ENCODE results near the gene TEAD1. TPM values are rescaled to one million over a fixed set of nuclear protein-coding genes. Genes with fewer than 3 reads are reported as not detected.

TEAD1 gene
- total RNA-seq, 1 experiment from 2014 or later = not detected

DNA sequence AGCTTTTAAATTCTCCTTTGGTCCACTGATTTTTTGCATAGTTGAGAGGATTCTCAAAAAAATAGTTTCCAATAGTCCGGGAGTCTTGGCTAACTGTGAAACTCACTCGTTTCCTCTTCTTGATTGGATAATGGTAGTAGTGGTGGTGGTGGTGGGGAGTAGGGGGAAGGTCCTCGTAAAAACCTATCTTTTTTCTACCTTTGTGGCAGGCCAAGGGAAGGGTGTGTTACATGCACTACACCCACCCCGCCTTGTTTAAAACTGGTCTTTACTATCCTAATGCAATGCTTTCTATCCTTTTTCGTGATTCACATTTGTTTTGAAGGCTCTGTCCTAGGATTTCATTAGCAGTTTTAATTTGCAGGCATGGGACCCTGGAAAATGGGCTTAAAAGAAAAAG, 4.8 kb downstream of the TEAD1 start:
- no peak overlapping the region for H3K27ac ChIP-seq (ENCODE audit: low read length)
- H3K27me3 ChIP-seq (ENCODE audit: low read length) = no peaks in the 10 kb centered on the region
- no peaks in the 10 kb centered on the region for H3K9me3 ChIP-seq (ENCODE audit: low read length)
- H3K4me1 ChIP-seq (ENCODE audit: low read length) = no peaks in the 10 kb centered on the region
- no peaks in the 10 kb centered on the region for H3K9me2 ChIP-seq (replicated peaks; ENCODE audit: insufficient read depth, low read length)
- no peak overlapping the region for H2AFZ ChIP-seq (ENCODE audit: low read length)
- H3K36me3 ChIP-seq (ENCODE audit: insufficient read depth, low read length) = no peaks in the 10 kb centered on the region
- no peak overlapping the region for H3K4me2 ChIP-seq (ENCODE audit: low read depth, low read length, poor library complexity, severe bottlenecking)
- H3K4me3 ChIP-seq (ENCODE audit: low read length) = no peak overlapping the region
- H3K9ac ChIP-seq (ENCODE audit: low read length) = no peak overlapping the region
- no peaks in the 10 kb centered on the region for H3K79me2 ChIP-seq (ENCODE audit: low read length)
- DNase-seq = no peak
- H4K20me1 ChIP-seq (ENCODE audit: insufficient read depth, low read depth, low read length) = no peaks in the 10 kb centered on the region

DNA sequence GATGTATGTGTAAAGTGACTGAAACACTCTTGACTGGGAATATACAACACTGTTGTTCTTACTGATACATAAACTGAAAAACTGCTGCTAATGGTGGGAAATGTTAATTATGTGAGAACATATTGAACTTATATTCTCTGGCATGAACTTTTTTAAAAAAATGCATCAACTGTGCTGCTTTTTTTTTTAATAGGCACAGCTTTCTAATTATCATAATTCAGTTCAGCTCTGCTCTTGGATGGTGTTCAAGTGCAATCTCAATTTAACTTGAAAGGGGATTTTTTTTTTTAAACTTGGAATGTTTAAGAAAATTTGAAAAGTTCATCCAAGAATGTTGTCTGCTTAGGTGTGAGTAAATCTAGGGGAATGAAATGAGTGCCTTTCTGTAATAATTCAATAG, 5.2 kb downstream of the TEAD1 start:
- H4K20me1 ChIP-seq (ENCODE audit: insufficient read depth, low read depth, low read length) = no peaks in the 10 kb centered on the region
- H2AFZ ChIP-seq (ENCODE audit: low read length) = no peak overlapping the region
- no peaks in the 10 kb centered on the region for H3K4me1 ChIP-seq (ENCODE audit: low read length)
- H3K27me3 ChIP-seq (ENCODE audit: low read length) = no peaks in the 10 kb centered on the region
- no peaks in the 10 kb centered on the region for H3K9me3 ChIP-seq (ENCODE audit: low read length)
- no peak overlapping the region for H3K4me2 ChIP-seq (ENCODE audit: low read depth, low read length, poor library complexity, severe bottlenecking)
- H3K9ac ChIP-seq (ENCODE audit: low read length) = no peak overlapping the region
- no peaks in the 10 kb centered on the region for H3K36me3 ChIP-seq (ENCODE audit: insufficient read depth, low read length)
- no peak overlapping the region for H3K4me3 ChIP-seq (ENCODE audit: low read length)
- no peaks in the 10 kb centered on the region for H3K9me2 ChIP-seq (replicated peaks; ENCODE audit: insufficient read depth, low read length)
- DNase-seq = no peak
- no peak overlapping the region for H3K27ac ChIP-seq (ENCODE audit: low read length)
- H3K79me2 ChIP-seq (ENCODE audit: low read length) = no peaks in the 10 kb centered on the region

DNA sequence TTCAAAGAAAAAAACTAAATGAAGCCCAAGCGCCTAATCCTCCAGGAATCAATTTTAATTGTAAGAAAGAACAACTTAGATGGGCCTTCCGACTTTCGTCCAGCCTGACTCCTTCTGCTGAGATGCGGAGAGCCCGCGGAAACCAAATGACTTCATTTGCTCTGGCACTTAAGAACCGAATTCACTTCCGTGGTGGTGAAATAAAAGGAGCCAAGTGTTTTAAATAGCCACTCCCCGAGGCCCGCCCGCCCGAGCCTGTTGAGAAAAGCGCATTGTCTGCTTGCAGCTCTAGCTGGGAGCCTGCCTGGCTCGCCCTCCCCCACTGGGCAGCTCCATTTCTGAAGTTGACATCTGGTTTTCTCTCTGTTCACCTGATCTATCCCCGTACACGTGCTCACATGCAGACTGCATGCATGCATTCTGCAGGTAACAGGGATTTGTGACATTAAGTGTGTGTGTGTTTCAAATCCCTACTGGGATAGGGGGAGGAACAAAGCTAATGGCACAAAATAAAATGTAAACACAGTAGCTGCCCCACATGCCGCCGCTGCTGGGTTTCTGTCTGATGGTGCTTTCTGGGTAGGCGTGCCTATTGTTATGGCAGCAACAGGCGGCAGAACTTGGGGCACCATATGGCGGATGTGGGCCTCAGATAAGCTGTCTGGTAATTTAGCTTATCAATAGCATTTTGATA, 6.2 kb downstream of the TEAD1 start:
- DNase-seq = no peak
- Histone ChIP-seq H3K79me2 (ENCODE audit: low read length) (no peaks in the 10 kb centered on the region), H3K9me2 (replicated peaks; ENCODE audit: insufficient read depth, low read length) (no peaks in the 10 kb centered on the region), H3K4me3 (ENCODE audit: low read length) (no peak overlapping the region), H3K4me2 (ENCODE audit: low read depth, low read length, poor library complexity, severe bottlenecking) (no peak overlapping the region), H3K27ac (ENCODE audit: low read length) (no peak overlapping the region), H3K9ac (ENCODE audit: low read length) (no peak overlapping the region), H3K36me3 (ENCODE audit: insufficient read depth, low read length) (no peaks in the 10 kb centered on the region), H2AFZ (ENCODE audit: low read length) (no peak overlapping the region), H4K20me1 (ENCODE audit: insufficient read depth, low read depth, low read length) (no peaks in the 10 kb centered on the region), H3K27me3 (ENCODE audit: low read length) (no peaks in the 10 kb centered on the region), H3K4me1 (ENCODE audit: low read length) (no peaks in the 10 kb centered on the region), H3K9me3 (ENCODE audit: low read length) (no peaks in the 10 kb centered on the region)

DNA sequence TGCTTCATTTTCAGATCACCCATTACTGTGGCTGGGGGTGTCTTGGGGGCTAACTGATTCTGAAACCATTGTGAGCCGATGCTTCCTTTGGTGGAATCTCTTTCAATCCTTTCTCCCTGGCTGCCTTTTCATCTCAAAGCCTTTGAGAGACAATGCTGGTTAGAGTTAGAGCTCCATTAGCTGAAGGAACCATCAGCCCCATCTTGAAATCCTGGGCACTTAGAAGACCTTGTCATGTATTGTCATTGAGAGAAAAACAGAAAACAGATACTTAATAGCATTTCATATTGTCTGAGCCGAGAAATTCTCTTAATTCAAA, 6.7 kb downstream of the TEAD1 start:
- no peaks in the 10 kb centered on the region for H3K79me2 ChIP-seq (ENCODE audit: low read length)
- H3K9ac ChIP-seq (ENCODE audit: low read length) = no peak overlapping the region
- no peaks in the 10 kb centered on the region for H3K9me3 ChIP-seq (ENCODE audit: low read length)
- H3K27ac ChIP-seq (ENCODE audit: low read length) = no peak overlapping the region
- H2AFZ ChIP-seq (ENCODE audit: low read length) = no peak overlapping the region
- no peaks in the 10 kb centered on the region for H3K36me3 ChIP-seq (ENCODE audit: insufficient read depth, low read length)
- H3K27me3 ChIP-seq (ENCODE audit: low read length) = no peaks in the 10 kb centered on the region
- no peaks in the 10 kb centered on the region for H4K20me1 ChIP-seq (ENCODE audit: insufficient read depth, low read depth, low read length)
- no peaks in the 10 kb centered on the region for H3K4me1 ChIP-seq (ENCODE audit: low read length)
- no peak for DNase-seq
- H3K4me2 ChIP-seq (ENCODE audit: low read depth, low read length, poor library complexity, severe bottlenecking) = no peak overlapping the region
- H3K9me2 ChIP-seq (replicated peaks; ENCODE audit: insufficient read depth, low read length) = no peaks in the 10 kb centered on the region
- no peak overlapping the region for H3K4me3 ChIP-seq (ENCODE audit: low read length)

DNA sequence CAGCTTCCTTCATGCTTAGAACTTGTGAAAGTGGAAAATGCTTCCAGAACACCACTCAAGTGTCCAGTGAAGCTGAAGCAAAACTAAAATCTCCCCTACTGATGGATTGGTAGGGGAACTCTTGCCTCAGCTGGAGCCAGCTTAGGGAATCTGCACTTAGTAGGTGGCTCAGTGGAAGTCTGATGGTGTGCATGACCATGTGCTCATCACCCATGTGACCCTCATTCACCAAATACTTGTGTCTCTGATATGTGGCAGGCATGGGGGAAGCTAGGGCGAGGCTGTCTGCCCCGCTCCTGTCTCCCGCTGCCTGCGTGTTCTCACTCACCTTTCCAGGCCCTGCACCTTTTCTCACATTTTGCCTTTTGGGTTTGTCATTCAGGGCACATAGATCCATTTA, 7.2 kb downstream of the TEAD1 start:
- no peaks in the 10 kb centered on the region for H3K4me1 ChIP-seq (ENCODE audit: low read length)
- no peak overlapping the region for H3K4me2 ChIP-seq (ENCODE audit: low read depth, low read length, poor library complexity, severe bottlenecking)
- H3K27ac ChIP-seq (ENCODE audit: low read length) = no peak overlapping the region
- H3K79me2 ChIP-seq (ENCODE audit: low read length) = no peaks in the 10 kb centered on the region
- DNase-seq = no peak
- H3K36me3 ChIP-seq (ENCODE audit: insufficient read depth, low read length) = no peaks in the 10 kb centered on the region
- no peaks in the 10 kb centered on the region for H3K9me3 ChIP-seq (ENCODE audit: low read length)
- H4K20me1 ChIP-seq (ENCODE audit: insufficient read depth, low read depth, low read length) = no peaks in the 10 kb centered on the region
- H3K27me3 ChIP-seq (ENCODE audit: low read length) = no peaks in the 10 kb centered on the region
- H3K9me2 ChIP-seq (replicated peaks; ENCODE audit: insufficient read depth, low read length) = no peaks in the 10 kb centered on the region
- no peak overlapping the region for H2AFZ ChIP-seq (ENCODE audit: low read length)
- H3K4me3 ChIP-seq (ENCODE audit: low read length) = no peak overlapping the region
- no peak overlapping the region for H3K9ac ChIP-seq (ENCODE audit: low read length)

DNA sequence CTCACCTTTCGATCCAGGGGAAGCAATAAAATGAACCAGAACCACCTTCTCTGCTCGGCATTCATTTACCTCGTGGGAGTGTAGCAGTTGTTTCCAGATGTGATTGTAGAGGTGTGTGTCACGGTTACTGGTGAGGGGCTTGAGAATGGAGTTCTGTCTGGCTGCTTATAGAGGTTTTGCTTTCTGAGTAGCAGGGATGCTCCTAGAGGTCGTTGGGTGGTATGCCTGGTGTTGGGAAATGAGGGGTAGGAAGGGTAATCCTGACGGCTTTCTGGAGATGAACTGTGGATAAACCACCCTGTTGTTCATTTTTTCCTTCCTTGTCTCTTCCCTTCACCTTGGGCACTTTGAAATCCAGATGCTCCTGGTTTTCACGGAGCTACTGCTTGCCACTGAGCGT, 8.1 kb downstream of the TEAD1 start:
- H3K36me3 ChIP-seq (ENCODE audit: insufficient read depth, low read length) = no peaks in the 10 kb centered on the region
- H3K9ac ChIP-seq (ENCODE audit: low read length) = no peak overlapping the region
- H3K4me2 ChIP-seq (ENCODE audit: low read depth, low read length, poor library complexity, severe bottlenecking) = no peak overlapping the region
- no peak for DNase-seq
- no peak overlapping the region for H3K4me3 ChIP-seq (ENCODE audit: low read length)
- no peaks in the 10 kb centered on the region for H3K9me3 ChIP-seq (ENCODE audit: low read length)
- no peaks in the 10 kb centered on the region for H3K79me2 ChIP-seq (ENCODE audit: low read length)
- H3K27me3 ChIP-seq (ENCODE audit: low read length) = no peaks in the 10 kb centered on the region
- H3K4me1 ChIP-seq (ENCODE audit: low read length) = no peaks in the 10 kb centered on the region
- H4K20me1 ChIP-seq (ENCODE audit: insufficient read depth, low read depth, low read length) = no peaks in the 10 kb centered on the region
- no peaks in the 10 kb centered on the region for H3K9me2 ChIP-seq (replicated peaks; ENCODE audit: insufficient read depth, low read length)
- no peak overlapping the region for H3K27ac ChIP-seq (ENCODE audit: low read length)
- no peak overlapping the region for H2AFZ ChIP-seq (ENCODE audit: low read length)

DNA sequence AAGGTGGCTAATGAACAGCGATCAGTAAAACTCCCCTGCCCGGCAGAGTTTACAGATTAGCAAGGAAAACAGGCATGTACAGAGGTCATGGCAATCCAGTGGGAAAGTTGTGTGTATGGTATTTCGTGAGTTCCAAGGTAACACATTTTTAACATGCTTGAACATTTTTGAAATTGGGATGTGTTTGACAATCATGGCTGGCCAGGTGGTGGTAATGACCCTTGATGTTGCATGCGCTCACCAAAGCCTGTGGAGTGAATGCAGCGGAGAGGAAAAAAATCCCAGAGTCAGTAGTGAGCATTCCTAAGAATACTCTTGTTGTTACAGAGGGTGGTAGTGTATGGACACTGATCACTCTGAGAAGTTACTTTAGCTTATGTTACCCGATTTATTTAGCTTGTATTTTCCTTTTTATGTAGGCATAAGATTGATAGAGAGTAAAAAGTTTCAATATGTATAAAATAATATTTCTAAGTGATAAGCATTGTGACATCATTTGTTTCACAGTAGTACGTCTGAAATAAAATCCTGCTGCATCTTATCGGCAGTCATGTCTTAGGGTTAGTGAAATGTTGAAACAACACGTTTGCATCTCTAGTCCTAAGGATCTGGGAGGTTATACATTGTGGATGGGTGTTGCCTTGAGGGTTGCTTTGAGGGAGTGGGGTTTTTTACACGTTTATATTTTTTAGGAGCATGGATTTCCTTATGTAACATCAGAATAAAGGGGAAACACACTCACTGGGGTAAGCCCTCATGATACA, 8.7 kb downstream of the TEAD1 start:
- Histone ChIP-seq H3K9me2 (replicated peaks; ENCODE audit: insufficient read depth, low read length) (no peaks in the 10 kb centered on the region), H4K20me1 (ENCODE audit: insufficient read depth, low read depth, low read length) (no peaks in the 10 kb centered on the region), H3K79me2 (ENCODE audit: low read length) (no peaks in the 10 kb centered on the region), H3K36me3 (ENCODE audit: insufficient read depth, low read length) (no peaks in the 10 kb centered on the region), H3K4me2 (ENCODE audit: low read depth, low read length, poor library complexity, severe bottlenecking) (no peak overlapping the region), H3K4me1 (ENCODE audit: low read length) (no peaks in the 10 kb centered on the region), H3K27me3 (ENCODE audit: low read length) (no peaks in the 10 kb centered on the region), H3K4me3 (ENCODE audit: low read length) (no peak overlapping the region), H3K9me3 (ENCODE audit: low read length) (no peaks in the 10 kb centered on the region), H2AFZ (ENCODE audit: low read length) (no peak overlapping the region), H3K9ac (ENCODE audit: low read length) (no peak overlapping the region), H3K27ac (ENCODE audit: low read length) (no peak overlapping the region)
- no peak for DNase-seq

DNA sequence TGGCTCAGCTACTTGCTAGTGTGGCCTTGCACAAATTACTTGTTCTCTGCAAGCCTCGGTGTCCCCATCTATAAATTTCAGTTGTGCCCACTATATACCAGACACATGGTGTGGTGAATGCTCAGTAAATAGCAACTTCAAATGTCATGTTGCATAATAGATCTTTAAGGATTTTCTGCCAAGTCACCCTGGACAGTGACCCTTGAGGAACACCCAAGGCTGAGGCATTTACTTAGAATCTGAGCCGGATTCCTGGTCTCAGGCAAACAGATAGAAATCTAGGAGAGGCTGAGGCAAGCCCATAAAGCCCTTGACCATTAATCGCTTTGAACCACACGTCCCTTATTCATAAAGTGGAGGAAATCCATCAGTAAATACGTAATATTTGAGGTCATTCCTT, 9.7 kb downstream of the TEAD1 start:
- H3K36me3 ChIP-seq (ENCODE audit: insufficient read depth, low read length) = no peaks in the 10 kb centered on the region
- DNase-seq = no peak
- H3K4me3 ChIP-seq (ENCODE audit: low read length) = no peak overlapping the region
- no peaks in the 10 kb centered on the region for H3K79me2 ChIP-seq (ENCODE audit: low read length)
- H3K27ac ChIP-seq (ENCODE audit: low read length) = no peak overlapping the region
- H3K9me2 ChIP-seq (replicated peaks; ENCODE audit: insufficient read depth, low read length) = no peaks in the 10 kb centered on the region
- H3K27me3 ChIP-seq (ENCODE audit: low read length) = no peaks in the 10 kb centered on the region
- no peak overlapping the region for H3K4me2 ChIP-seq (ENCODE audit: low read depth, low read length, poor library complexity, severe bottlenecking)
- H3K4me1 ChIP-seq (ENCODE audit: low read length) = no peaks in the 10 kb centered on the region
- H3K9ac ChIP-seq (ENCODE audit: low read length) = no peak overlapping the region
- no peaks in the 10 kb centered on the region for H3K9me3 ChIP-seq (ENCODE audit: low read length)
- no peak overlapping the region for H2AFZ ChIP-seq (ENCODE audit: low read length)
- no peaks in the 10 kb centered on the region for H4K20me1 ChIP-seq (ENCODE audit: insufficient read depth, low read depth, low read length)

Data from Karpas-422 (cell line).